Measurements from ENCODE around the gene TEX22. TPM values are rescaled to one million over a fixed set of nuclear protein-coding genes. Genes with fewer than 3 reads are reported as not detected.

The TEX22 gene
- total RNA-seq, 4 donors from 2014 or later = 1.3 TPM; not detected in 3

- no peak for TF ChIP-seq CTCF (IDR thresholded peaks at IDR 0.05; ENCODE audit: low read depth)
Observed at GRCh38 chr14:105386581-105387529, 11.5 kb upstream of the TEX22 start.

GRCh38 chr14:105387530-105387922 is 10.8 kb upstream of the TEX22 start:
- TF ChIP-seq CTCF (IDR thresholded peaks at IDR 0.05; ENCODE audit: low read depth) = no peak

GRCh38 chr14:105388110-105388951 is 10.0 kb upstream of the TEX22 start:
- TF ChIP-seq CTCF (IDR thresholded peaks at IDR 0.05; ENCODE audit: low read depth) = no peak

- no peak for TF ChIP-seq CTCF (IDR thresholded peaks at IDR 0.05; ENCODE audit: low read depth)
Observed at GRCh38 chr14:105388976-105389375, 9.4 kb upstream of the TEX22 start.

- no peak for TF ChIP-seq CTCF (IDR thresholded peaks at IDR 0.05; ENCODE audit: low read depth)
Observed at GRCh38 chr14:105389534-105389933, 8.8 kb upstream of the TEX22 start.

GRCh38 chr14:105389976-105390848 is 8.1 kb upstream of the TEX22 start:
- no peak for TF ChIP-seq CTCF (IDR thresholded peaks at IDR 0.05; ENCODE audit: low read depth)
